Activated T-helper 9 cell treated with anti-CD3 and anti-CD28 coated beads, Interleukin-2, amount 50 U/mL, for 16 hours (primary cell): Measurements from ENCODE around the gene SF3B5.
"Not testable (repeated sequence)": the region's sequence is repeated elsewhere in the genome, so short reads cannot be mapped to it uniquely, and the experiment has no call there.

Source experiments
- DNase-seq: peaks from one replicate; pipeline ENCODE4 v3.0.0-alpha.2; 2020; ENCODE audit warnings: low read depth

The SF3B5 gene

DNA sequence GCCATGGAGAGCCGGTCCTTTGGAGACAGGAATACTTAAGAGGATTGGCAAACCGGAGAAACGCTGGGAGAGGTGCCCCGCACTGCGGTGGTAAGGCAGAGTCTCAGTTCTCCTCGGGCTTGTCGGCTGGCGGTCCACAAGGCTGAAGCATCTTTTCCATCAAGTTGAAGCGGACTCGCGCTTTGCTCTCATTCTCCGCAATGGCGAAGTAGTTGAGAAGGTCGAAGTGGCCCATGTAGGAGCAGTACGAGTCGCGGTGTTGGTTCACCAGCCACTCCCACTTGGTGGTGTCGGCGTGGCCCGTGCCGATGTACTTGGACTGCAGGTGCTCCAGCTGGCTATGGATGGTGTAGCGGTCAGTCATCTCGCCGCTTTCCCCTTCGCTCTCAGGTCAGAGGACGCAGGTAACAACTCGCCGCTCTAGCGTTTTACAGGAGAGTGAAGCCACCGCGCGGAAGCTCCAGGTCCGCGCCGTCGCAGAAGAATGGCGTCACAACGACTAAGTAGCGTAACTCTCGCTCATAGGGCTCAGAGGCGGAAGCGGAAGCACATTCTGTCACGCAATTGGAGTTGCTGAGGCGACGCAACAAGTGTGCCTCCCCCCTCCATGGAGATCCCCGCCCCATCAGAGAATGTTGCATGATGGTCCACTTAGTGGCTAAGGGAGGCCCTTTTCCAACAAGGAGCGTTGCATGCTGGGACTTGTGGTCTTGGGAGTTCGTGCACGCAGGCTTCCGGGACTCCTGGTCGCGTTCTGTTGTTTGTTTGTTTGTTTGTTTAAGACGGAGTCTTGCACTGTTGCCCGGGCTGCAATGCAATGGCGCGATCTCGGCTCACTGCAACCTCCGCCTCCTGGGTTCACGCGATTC lies at the start of gene SF3B5:
TSS of gene SF3B5 (minus strand) at position 440 of the 869 bp plus-strand sequence. CDS start at position 364, 76 bp downstream.
- DNase-seq = peak; percentile 94

DNA sequence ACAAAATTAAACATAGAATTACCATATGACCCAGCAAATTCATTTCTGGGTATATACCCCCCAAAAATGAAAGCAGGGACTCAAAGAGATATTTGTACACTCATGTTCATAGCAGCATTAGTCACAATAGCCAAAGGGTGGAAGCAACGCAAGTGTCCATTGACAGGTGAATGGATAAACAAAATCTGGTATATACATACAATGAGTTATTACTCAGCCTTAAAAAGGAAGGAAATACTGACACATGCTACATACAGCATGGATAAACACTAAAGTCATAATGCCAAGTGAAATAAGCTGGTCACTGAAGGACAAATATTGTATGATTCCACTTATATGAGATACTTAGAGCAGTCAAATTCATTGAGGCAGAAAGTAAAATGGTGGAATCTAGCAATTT lies 49.6 kb upstream of the SF3B5 start:
- DNase-seq = no peak

DNA sequence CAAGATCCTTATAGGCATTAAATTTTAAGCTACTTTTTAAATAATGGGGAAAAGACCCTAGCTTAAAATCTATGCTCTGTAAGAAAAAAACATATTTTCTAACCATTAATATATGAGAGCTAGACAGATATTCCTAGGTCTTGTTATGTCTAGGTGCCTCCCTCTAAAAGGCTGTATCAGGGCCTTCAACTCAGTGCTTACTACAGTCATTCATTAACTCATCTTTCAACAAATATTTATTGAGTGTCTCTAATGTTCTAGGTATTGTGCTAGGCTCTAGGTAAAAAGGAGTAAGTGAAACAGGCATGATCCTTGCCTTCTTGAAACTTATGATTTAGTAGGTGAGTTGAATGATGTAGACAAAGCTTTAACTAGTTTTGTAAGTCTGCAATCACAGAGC lies 48.5 kb upstream of the SF3B5 start:
- no peak for DNase-seq

DNA sequence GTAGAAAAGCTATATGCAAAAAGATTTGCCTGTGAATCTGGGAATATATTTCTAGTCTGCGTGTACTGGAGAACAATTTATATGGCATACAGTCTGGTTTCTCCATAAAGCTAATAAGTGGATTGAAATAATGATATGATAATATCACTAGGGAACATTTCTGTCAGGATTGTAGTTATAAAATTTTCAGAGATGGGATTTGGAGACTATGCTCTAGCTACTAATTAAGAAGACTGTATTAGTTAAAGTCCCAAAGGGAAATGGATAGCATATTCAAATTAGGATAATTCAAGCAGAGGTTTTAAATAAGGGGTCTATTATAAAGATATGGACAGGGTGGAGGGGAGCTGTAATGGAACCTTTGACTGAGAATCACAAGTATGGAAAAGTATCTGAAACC lies 47.7 kb upstream of the SF3B5 start:
- DNase-seq = no peak

DNA sequence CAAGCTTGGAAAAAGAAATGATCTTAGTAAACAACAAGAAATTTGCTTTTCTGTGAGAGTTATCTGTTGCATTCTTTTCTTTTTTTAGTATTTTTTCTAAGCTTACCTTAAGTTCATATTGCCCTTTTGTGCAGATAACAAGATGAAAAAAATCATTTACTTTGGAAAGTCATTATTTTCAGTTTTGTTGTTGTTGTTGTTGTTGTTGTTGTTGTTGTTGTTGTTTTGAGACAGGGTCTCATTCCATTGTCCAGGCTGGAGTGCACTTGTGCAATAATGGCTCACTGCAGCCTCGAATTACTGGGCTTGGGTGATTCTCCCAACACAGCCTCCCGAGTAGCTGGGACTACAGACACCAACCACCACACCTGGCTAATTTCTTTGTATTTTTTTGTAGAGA lies 46.1 kb upstream of the SF3B5 start:
- DNase-seq = no peak

- DNase-seq = no peak
Observed at GRCh38 chr6:144140867-144141266, 45.5 kb upstream of the SF3B5 start.

DNA sequence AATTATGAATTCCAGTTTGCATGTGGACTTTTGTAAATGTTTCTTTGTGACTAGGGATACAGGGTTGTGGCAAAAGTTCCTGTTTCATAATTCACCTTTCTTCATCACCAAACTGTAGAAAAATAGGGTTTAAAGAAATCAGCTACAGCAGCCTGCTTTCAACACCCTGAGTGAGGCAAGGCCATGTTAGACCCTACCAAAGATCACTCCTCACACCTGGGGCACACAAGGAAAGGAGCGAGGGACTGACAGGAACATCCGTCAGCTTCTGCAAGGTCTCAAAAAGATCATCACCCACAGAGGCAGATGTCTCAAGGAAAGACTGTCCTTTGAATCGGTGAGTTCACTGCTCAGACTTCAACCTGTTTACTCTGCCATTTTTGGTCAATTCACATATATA lies 44.4 kb upstream of the SF3B5 start:
- DNase-seq = no peak

- no peak for DNase-seq
Observed at GRCh38 chr6:144138542-144138941, 43.2 kb upstream of the SF3B5 start.

DNA sequence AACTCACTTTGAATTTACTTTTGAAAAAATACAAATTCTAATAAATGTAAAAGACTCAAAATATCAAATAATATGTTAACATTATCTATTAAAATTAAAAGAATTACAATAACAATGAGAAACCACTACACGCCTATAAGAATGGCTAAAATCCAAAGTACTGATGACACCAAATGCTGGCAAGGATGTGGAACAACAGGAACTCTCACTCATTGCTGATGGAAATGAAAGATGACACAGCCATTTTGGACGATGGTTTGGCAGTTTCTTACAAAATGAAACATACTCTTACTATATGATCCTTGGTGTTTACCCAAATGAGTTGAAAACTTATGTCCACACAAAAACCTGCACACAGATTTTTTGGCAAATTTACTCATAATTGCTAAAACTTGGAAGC lies 39.4 kb upstream of the SF3B5 start:
- DNase-seq = no peak

- no peak for DNase-seq
Observed at GRCh38 chr6:144134176-144134575, 38.8 kb upstream of the SF3B5 start.

DNA sequence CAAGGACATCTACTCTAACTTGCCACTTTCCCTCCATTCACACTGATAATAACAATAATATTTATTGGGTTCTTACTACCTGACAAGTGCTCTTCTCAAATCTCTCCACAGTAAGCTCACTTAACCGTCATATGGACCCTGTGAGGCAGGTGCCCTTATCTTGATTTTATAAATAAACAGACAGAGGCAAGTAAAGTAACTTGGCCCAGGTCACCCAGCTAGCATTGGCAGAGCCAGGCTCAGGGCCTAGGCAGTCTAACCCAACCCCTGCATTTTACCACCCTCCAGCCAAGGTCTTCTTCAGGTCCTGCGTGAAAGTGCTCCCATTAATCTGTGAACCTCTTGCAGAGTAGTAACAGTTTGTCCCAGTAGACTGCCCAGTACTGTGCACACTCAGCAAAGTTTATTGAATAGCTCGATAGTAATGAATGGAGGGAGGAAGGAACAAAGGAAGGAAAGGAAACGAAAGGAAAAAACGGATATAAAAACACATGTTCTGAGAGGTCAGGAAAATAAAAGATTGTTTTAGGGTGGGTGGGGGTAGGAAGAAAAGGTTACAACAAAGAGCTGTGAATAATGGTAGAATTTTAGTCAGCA lies 38.0 kb upstream of the SF3B5 start:
- DNase-seq = no peak

GRCh38 chr6:144132167-144132690 lies 36.9 kb upstream of the SF3B5 start:
- not testable (repeated sequence) for DNase-seq

GRCh38 chr6:144131248-144131709 lies 35.9 kb upstream of the SF3B5 start:
- no peak for DNase-seq

DNA sequence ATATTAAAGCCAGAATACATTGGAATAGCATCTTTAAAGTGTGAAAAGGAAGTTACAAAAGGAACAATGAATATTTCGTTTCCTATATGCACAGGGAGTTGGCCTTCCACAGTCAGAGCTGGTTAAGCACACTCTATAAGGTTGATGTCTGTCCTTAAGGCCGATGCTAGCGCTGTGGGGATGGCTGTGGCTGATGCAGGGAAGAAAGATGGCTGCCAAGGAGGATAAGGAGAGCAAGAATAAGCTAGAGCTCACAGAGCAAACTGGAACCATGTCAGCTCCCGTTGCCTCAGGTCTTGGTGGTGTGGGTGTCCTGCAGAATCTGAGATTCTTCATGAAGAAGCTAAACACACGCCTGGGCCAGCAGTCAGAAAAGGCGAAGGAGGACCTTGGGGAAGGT lies 34.1 kb upstream of the SF3B5 start:
- DNase-seq = no peak

- no peak for DNase-seq
Observed at GRCh38 chr6:144127097-144127496, 31.7 kb upstream of the SF3B5 start.

- DNase-seq = no peak
Observed at GRCh38 chr6:144123836-144124235, 28.5 kb upstream of the SF3B5 start.

- DNase-seq = no peak
Observed at GRCh38 chr6:144123421-144123820, 28.0 kb upstream of the SF3B5 start.

- DNase-seq = no peak
Observed at GRCh38 chr6:144122861-144123260, 27.5 kb upstream of the SF3B5 start.

GRCh38 chr6:144119376-144119775 lies 24.0 kb upstream of the SF3B5 start:
- DNase-seq = no peak

DNA sequence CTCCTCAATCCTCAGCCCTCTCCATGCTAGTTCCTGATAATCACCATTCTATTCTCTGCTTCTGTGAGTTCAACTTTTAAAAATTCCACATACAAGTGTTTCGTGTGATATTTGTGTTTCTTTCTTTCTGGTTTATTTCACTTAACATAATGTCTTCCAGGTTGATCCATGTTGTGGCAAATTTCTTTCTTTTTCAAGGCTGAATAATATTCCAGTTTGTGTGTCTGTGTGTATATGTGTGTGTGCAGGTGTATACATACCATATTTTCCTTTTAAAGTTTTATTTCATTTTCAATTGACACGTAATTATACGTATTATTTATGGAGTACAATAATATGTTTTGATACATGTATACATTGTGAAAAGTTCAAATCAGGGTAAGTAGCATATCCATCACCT lies 19.8 kb upstream of the SF3B5 start:
- DNase-seq = no peak

- no peak for DNase-seq
Observed at GRCh38 chr6:144113366-144113765, 18.0 kb upstream of the SF3B5 start.

DNA sequence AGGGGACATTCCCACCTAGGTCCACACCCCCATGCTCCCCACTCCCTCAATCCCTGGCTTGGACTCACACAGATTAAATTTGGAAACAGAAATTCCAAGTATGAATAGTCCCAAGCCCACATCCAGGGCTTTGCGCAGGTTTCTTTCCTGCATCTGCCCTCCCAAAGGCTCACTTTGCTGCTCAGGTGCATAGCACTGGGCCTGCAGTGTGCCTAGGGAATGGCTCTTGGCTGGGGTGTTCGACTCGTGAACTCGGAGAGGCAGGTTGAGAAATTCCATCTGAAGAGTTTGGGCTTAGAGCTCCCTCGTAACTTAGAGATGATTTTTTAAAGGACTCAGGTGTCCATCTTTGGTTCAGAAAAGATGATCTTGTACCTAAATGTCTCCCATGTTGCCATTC lies 14.8 kb upstream of the SF3B5 start:
- no peak for DNase-seq

GRCh38 chr6:144106206-144106605 lies 10.8 kb upstream of the SF3B5 start:
- no peak for DNase-seq
